Measurements from ENCODE around the gene TMEM114.

Gene TMEM114

DNA sequence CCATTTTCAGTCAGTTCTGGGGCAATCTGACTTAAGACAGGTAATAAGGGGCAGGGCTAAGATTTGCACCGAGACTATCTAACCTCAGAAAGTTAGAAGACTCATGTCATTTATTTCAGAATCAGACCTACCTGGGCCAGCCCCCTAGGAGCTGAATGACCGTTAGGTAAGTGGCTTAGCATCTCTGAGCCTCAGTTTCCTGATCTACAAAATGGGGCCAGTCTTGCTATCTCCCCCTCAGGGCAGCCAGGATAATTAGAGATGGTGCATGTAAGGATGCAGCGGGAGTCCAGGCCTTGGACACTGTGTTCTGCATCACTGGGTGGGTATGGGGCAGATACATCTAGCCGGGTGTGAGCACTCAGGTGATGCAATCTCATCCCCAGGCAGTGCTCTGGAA, 20.8 kb upstream of the TMEM114 start:
- DNase-seq (ENCODE audit: low read depth) = no peak

- no peak for DNase-seq (ENCODE audit: low read depth)
These were observed 16.9 kb upstream of the TMEM114 start for GRCh38 chr16:8607214-8607613.

DNA sequence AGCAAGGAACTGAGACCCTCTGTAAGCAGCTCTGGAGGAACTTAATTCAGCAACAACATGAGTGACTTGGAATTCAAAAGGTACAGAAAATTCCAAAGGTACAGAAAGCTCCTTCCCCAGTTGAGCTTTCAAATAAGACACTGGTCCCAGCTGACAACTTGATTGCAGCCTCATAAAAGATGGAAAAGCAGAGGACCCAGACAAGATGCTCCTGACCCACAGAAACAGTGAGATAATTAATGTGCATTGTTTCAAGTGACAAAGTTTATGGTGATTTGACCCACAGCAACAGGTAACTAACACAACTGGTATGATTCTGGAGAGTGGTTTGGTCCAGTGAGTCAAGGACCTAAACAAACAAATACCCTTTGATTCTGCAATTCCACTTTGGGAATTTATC, 15.2 kb upstream of the TMEM114 start:
- DNase-seq (ENCODE audit: low read depth) = no peak

GRCh38 chr16:8600144-8600775, 9.9 kb upstream of the TMEM114 start:
- no peak for DNase-seq (ENCODE audit: low read depth)

DNA sequence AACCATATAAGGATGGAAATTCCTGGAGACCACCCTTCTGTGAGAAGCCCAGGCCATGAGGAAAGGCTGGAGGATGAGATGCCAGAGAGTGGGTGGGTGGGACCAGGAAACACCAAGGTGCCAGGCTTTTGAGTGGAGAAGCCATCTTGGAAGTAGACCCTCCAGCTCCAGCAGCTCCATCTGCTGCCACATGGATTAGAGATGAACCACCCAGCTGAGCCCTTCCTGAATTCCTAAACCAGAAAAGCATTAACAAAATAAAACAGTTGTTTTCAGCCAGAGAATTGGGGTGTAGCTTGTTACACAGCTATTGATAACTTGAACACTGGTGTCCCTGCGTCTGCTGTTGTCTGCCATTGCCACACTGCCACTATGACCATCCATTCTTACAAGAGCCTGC, 6.3 kb upstream of the TMEM114 start:
- no peak for DNase-seq (ENCODE audit: low read depth)

- no peak for DNase-seq (ENCODE audit: low read depth)
These were observed 5.5 kb upstream of the TMEM114 start for GRCh38 chr16:8595783-8596182.

- no peak for DNase-seq (ENCODE audit: low read depth)
These were observed 3.9 kb upstream of the TMEM114 start for GRCh38 chr16:8594149-8594666.

GRCh38 chr16:8591451-8591850, 1.1 kb upstream of the TMEM114 start:
- no peak for DNase-seq (ENCODE audit: low read depth)

DNA sequence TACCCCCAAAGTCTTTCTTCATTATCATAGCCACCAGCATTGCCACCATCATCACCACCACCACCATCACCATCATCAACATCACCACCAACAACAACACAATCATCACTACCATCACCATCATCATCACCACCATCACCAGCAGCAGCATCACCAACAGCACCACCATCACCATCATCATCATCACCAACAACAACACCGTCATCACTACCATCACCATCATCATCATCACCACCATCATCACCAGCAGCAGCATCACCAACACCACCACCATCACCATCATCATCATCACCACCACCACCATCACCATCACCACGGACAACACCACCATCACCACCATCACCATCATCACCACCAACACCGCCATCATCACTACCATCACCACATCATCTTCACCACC, 500 bp upstream of the TMEM114 start:
- DNase-seq (ENCODE audit: low read depth) = no peak

GRCh38 chr16:8589057-8589899, 1.0 kb downstream of the TMEM114 start:
- DNase-seq (ENCODE audit: low read depth) = no peak

DNA sequence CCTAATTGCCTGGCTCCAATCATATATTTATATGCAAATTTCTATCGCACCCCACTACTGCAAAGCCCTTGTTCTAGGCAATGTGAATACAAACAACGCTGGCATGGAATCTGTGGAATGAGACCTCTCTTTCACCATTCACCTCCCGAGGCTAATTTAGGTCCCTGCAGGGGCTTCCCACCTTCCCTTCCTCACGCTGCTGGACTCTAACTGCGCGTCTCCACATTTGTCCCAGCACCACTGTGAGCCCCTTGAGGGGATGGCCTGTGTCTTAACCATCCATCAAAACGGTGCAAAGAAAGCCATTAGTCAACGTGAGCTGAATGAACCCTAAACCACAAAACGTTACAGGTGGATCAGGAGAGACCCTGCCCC, 1.6 kb downstream of the TMEM114 start:
- DNase-seq (ENCODE audit: low read depth) = no peak

DNA sequence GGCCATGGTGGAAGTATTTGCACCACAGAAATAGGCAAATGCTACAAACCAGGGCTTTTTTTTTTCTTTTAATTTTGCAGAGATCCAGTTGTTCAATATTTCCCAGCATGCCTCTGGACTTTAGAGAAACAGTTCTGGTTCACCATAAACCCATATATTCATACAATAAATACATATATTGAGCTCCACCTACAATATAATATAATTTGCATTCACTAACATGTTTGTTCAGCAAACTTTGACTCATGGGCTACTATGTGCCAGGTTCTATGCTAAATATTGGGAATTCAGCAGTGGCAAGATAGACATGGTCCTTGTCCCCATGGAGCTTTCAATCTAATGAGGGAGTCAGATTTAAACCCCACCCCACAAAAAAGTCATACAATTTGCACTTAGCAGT, 3.2 kb downstream of the TMEM114 start:
- no peak for DNase-seq (ENCODE audit: low read depth)

DNA sequence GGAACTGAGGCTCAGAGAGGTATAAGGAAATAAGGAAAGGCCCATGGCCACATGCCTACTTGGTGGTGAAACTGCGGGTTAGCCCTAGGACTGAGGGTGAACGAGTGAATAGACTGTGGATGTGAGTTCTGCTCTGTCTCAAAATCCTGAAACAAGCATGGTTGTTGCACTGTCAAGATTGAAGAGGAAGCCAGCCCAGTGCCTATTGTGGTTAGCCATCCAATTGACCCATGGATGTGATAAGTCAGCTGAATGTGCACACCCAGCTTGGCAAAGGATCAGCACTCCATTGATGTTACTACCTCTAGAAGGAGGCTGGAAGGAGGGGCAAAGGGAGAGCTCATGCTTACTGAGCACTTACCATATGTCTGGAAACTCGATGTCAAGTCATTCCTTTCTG, 4.5 kb downstream of the TMEM114 start:
- DNase-seq (ENCODE audit: low read depth) = no peak

- no peak for DNase-seq (ENCODE audit: low read depth)
These were observed 5.3 kb downstream of the TMEM114 start for GRCh38 chr16:8585041-8585440.

- DNase-seq (ENCODE audit: low read depth) = no peak
These were observed 6.6 kb downstream of the TMEM114 start for GRCh38 chr16:8583732-8584131.

DNA sequence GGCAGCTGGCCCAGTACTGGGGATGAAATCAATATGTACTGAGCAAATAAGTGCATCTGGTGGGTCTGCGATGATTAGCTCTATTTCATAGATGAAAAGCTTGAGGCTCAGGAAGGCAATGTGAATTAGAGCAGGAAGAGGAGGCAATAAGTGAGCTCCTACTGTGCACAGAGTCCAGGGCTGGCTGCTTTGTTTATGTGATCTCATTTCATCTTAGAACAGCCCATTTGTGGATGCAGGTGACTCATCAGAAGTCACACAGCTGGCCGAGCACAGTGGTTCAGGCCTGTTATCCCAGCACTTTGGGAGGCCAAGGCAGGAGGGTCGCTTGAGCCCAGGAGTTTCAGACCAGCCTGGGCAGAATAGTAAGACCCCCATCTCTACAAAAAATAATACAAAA, 7.1 kb downstream of the TMEM114 start:
- no peak for DNase-seq (ENCODE audit: low read depth)

- DNase-seq (ENCODE audit: low read depth) = no peak
These were observed 8.3 kb downstream of the TMEM114 start for GRCh38 chr16:8581831-8582580.

GRCh38 chr16:8579559-8579958, 10.8 kb downstream of the TMEM114 start:
- DNase-seq (ENCODE audit: low read depth) = no peak

DNA sequence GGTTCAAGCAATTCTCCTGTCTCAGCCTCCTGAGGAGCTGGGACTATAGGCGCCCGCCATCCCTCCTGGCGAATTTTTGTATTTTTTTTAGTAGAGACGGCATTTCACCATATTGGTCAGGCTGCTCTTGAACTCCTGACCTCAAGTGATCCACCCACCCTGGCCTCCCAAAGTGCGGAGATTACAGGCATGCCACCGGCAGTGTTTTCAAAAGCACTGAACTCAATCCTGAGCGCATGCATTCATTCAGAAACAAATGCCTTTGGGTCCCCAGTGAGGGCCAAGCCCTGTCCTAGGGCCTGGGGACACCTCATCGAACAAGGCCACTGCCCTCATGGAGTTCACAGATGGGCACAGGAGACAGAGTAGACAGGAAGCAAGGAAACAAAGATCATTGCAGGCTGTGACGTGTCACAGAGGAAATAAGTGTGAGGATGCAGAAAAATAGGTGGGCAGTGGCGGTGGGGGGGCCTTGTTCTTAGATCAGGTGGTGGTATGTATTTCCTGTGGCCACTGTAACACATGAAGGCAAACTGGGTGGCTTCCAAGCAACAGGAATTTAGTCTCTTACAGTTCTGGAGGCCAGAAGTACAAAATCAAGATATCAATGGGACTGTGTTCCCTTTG, 12.5 kb downstream of the TMEM114 start:
- DNase-seq (ENCODE audit: low read depth) = no peak

GRCh38 chr16:8576141-8577004, 13.9 kb downstream of the TMEM114 start:
- no peak for DNase-seq (ENCODE audit: low read depth)

- no peak for DNase-seq (ENCODE audit: low read depth)
These were observed 14.9 kb downstream of the TMEM114 start for GRCh38 chr16:8575399-8575798.

Measured in stimulated activated CD4-positive, alpha-beta T cell treated with anti-CD3 and anti-CD28 coated beads, Interleukin-2, amount 100 ng/mL, for 4 hours (primary cell).